Stimulated activated CD4-positive, alpha-beta T cell treated with anti-CD3 and anti-CD28 coated beads, TNF-alpha, amount 100 ng/mL, for 1 hour (primary cell): ENCODE data around the gene ZFHX3.

Source experiments
- DNase-seq, 3 donors: peaks; one replicate each; pipeline ENCODE4 v3.0.0-alpha.2; 2020; ENCODE audit warnings: low read depth in 3 of 3, low spot score in 1 of 3

Gene ZFHX3

DNA sequence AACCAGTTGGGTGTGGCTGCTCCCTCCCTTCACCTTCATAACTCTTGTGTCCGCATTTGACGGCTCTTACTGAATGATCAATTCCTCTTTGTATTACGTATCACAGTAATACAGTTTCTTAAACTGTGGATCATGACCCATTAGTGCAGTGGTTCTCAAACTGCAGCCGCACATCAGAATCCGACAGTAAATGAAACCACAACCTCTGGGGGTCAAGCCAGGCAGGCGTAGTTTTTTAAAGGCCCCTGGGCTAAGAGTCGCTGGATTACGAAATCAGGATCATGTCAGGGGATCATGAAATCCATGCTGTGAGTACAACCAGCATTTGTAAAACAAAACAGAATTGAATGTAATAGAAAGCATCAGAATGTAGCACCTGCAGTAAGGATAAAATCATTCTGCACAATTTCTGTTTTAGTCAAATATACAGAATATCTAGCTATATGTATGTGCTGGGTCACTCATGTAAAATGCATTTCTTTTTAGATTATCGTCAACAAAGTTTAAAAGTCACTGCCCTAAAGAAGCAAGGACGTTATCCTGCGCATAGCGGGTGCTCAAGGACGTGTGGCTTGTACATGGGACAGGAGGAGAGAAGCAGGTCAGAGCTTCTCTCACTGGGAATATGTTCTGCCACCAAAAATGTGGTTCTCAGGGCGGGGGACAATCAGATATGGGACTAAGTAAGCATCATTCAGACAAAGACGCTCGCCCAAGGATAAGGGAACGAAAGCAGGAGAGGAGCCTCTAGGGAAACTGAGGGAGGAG is 113.1 kb downstream of the ZFHX3 start:
- no peak for DNase-seq

DNA sequence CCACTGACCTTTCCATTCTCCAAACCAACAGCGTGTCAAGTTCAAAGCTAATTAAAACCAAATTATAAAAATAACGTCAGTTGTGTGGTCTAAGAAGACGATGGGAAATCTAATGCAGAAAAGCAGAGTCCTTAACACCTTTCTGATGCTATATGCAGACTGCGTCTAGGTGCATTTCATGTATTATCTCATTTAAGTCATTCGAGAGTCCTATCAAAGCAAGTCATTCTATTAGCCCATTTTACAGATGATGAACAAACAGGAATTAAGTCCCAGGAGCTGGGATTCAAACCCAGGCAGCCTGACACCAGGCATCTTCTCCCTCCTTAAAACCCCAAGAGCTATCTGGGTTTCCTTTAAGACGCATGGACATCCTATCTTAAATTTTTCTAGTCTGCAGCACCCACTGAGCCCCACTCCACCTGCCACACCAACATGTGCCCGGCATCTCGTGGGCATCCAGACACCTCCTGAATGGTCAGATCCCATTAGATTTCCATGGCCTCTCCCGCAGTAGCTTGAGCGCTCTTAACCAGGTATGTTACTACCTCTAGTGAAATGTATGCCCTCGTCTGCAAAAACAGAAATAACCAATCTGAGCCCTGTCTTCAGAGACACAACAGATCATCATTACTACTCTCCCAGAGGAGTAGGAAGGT is 115.1 kb downstream of the ZFHX3 start:
- DNase-seq: no peak

DNA sequence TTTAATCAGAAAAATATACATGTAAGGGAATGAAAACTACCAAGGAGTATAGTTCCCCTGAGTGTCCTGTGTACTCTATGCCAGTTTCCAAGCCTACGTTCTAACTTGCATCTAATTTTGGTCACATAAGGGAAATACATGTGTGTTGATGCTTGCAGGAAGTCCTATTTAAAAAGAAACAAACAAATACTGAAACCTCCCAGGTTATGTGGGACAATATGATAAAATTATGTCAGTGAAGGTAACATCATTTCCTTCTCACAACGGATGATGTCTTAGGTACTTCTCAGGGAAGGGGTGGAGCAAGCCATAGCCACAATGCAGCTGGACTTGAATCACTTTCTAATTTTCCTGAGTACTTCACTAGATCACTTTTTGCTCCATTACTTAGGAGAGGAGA is 115.9 kb downstream of the ZFHX3 start:
- no peak for DNase-seq

DNA sequence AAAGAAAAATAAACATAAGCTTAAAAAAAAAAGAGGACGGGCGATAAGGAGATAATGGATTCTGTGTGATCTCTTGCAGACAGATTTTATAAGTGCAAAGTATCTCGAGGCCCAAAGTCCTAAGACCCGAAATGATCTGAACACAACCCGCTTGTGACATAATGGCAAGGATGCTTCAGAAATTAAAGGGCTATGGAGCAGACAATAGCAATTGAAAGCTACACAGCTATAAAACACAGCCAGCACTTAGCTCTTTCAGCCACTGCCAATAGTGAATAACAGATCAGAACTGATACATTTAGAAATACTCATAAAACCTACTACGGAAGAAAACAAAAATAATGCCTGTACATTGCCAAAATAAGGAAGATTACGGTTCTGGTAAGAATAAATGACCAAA is 117.5 kb downstream of the ZFHX3 start:
- DNase-seq: no peak

DNA sequence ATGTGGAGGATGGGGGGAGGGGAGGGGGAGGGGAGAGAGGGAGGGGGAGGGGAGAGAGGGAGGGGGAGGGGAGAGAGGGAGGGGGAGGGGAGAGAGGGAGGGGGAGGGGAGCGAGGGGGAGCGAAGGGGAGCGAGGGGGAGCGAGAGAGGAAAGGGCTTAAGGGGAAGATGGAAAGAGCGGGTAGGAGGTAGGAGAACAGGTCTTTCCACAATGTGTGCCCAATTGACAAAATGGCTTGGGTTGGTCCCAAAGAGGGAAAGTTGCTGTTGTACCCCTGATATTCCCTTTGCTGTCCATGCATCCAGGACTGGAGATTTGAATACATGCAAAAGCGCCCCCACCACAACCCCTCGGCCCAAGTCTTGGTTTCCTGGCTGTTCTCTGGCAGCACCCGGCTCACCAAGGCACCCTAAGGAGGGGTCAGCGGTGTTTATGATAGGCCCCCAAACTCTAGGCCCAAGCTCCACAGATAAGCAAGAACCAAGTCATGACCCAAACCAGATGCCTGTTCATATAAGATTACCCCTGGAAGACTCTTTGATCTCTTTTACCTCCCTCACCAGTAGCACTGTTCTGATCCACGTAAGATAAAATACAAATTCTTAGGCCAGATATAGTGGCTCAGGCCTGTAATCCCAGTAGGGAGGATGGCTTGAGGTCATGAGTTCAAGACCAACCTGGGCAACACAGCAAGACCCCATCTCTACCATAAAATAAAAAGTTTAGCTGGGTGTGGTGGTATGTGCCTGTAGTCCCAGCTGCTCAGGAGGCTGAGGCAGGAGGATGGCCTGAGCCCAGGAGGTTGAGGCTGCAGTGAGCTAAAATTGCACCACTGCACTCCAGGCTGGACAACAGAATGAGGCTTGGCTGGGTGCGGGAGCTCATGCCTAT is 119.6 kb downstream of the ZFHX3 start:
- DNase-seq: no peak

DNA sequence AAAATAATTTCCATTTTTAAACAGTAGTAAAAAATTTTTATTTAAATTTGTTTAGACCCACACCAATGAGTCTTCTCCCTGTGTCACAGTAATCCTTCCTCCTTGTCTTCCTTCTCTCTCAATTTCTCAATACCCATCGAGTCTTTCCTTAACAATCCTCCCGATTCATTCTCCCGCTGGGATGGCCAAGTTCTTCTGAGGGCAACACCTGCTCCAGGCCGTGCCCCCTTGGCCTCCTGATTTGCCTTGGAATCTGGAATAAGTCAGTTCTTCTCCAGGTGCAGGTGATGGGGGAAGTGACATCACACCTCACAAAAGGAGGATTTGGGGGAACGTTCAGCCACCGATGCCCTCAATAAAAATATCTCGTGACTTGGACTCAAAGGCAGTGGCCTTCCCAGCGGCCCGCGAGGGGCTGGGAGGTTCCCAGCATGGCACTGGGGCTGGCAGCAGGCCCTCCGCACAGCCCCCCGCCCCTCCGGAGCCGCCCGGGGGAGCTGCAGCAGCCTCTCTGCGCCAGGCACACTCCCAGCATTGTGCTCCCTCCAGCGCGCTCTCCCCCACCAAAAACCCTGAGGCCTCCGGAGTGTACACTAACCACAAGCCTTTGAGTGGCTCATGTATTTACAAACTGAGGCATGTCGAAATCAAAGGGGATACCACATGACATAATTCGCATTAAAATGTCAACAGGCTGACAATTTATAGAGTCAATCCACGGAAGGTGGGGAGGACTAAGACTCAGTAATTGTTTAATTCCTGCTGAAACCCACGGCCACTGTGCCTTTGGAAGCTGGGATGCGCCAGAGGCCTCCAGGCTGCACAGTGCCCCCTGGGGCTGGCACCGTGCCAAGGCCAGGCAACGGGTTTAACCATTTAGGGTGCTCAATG is 120.5 kb downstream of the ZFHX3 start:
- no peak for DNase-seq

DNA sequence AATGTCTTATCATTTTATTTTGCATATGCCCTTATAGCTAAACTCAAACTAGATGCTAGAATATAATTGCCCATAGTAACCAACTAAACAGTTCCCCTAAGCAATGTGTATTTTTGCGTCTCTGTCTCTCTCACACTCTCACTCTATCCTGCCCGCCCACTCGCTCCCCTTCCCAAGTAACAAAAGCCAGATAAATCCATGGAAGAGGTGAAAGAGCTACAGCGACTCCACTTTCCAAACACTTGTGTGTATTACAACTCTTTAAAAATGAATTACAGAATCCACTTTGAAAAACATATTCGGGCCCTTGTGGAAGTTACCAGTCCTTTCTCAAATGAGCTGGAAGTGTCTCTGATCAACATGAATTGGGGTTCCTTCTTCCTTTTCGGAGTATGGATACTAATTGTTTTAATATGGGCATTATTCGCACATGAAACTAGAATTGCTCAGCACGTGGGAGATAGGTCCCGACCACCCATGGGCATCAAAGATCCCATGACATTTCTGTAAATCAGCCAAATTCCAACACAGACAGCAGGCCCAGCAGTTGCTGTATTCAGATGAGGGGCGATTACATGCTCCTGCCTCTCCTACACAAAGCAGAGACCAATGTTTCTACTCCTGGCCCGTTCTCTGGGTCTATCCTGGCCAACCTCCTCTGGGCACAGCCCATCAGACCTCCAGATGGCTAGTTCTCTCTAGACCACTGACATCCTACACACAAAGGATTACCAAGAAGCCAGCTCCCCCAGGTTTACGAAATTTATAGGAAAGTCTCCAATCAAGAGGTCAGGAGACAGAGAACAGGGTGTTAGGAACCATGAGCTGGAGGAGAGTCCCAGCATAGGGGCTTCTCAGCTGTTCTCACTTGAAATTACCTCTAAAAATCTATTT is 121.5 kb downstream of the ZFHX3 start:
- no peak for DNase-seq

DNA sequence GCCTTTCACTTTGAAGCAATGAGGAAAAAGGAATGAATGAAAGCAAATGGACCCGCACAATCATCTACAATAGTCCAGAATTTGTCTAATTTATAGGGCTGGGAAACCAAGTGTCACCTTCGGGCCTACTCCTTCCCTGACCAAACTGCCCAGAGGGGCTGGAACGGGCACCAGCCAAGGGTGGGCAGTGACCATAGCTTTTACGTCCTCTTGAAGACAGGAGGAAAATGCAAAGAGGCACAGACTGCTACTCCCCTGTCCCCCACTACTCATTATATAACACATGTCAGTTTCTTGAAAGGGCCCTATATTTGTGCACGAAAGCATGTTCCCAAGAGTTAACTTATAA is 122.3 kb downstream of the ZFHX3 start:
- no peak for DNase-seq

DNA sequence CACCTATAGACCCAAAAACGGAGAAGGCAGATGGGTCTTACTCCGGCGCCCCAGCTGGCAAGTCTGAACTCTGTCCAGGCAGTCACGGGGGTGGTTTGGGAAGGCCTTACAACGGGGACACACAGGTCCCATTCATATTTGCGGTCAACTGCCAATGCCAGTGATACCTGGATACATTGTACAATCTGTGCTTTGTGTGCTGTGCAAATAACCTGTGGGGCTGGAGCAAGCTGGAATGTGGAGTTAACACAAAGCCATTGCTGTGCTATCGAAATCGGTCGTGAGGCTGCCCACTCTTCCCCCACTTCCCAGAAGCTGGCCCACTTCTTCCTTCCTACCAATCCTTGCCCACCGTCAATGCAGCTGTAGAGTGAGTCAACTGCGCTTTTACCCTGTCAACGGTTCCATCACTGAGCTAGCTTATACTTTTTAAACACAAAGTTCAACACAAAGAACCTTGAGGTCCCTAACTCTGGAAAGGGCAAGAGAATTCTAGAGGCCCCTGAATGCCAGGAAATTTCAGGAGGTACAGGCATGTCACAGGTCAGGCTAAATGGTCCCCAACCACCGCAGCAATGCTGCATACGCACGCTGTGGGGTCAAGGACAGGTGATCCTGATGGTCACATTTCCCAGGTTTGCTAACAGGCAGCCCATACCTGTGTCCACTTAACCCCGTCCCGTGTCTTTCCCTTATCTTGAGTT is 122.8 kb downstream of the ZFHX3 start:
- no peak for DNase-seq

DNA sequence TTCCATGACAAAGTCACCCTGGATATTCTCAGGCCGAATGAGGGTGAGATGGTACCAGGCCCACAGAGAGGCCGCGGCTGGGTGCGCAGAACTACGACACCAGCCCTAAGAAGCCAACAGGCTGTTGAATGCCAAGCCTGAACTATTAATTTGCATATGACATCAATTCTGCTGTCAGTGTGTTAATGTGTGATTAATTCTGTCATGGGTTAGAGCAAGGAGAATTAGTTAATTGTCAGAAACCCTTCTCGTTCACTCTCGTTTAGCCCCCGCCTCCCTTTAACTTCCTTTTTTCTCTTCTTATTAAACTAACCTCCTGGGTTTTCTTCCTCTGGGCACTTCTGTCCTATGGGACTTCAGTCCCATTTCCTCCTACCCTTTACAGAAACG is 123.4 kb downstream of the ZFHX3 start:
- DNase-seq: no peak

DNA sequence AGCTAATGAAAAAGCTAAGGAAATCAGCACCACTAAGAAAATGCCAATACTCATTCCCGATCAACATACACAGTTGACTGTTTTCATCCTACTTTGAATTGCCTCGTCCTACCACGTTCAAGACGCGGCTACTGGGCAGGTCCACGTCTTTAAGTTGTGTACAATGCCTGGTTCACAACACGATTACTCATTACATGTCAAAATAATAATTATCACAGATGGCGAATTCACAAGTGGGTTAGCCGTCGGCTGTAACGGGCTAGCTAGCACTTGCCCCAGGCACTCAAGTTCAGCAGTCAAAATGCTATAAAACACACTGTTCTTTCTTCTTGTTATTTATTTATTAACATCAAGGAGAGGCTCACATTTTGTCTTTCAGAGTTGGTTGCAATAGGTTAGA is 124.2 kb downstream of the ZFHX3 start:
- DNase-seq: no peak

DNA sequence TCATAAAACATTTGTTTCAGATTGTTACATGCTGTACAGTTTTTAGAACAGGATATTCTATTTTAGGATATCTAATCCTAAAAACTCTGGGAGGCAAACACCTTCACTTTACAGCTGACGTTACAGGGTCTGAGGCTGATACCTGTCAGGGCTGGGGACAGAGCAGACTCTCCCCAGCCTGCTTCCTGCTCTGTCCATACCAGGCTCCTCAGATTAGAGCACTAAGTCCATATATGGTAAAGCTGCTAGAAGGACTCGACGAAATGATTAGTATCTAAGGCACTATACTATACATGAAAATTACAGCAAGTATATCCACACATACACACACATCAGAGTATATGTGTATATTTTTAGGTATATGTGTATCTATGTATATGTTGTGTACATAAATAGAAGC is 125.2 kb downstream of the ZFHX3 start:
- DNase-seq: no peak

DNA sequence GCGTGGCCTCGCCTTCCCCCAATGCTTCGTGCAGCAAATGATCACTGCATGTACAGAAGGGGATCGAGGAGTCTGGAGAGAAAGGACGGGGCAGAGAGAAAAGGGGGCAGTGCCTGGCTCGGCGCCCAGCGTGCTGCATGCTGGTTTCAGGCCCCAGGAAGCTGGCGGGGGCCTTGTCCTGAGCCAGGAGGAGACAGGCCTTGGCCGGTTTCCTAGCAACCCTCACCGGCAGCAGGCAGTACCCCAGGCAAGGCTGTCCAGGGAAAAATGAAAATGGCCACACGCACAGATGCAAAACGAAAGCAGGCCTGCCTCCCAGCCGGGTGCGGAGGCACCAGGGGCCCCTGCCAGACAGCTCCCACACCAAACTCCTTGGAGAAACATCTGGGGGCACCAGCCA is 126.3 kb downstream of the ZFHX3 start:
- DNase-seq: no peak

DNA sequence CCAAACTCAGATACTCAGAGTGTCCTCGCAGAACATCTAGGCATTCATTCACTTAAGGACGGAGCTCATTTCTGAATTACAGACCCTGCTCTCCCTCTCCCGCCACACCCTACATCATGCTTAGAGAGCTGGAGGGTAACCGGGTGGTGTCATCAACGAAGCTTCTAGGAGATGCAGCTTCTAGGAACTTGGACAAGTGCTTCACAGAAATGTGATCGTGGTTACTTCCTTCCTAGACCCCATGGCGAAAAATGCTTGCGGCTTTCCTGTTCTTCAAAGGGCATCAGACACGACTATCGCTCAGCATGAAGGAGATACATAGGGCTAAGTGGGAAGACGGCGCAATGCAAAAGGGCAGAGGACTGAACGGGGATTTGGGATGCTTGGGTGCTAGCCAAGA is 126.8 kb downstream of the ZFHX3 start:
- DNase-seq: no peak

DNA sequence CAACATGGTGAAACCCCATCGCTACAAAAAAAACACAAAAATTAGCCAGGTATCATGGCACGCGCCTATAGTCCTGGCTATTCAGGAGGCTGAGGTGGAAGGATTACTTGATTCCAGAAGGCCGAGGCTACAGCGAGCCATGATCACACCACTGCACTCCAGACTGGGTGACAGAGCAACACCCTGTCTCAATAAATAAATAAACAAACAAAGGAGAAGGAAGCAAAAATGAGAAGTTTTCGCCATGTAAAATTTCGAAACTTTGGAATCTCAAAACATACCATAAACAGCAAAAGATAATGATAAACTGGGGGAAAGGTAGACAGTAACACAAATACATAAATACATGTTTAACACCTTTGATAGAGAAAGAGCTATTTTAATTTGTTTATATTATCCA is 130.9 kb downstream of the ZFHX3 start:
- DNase-seq: no peak

DNA sequence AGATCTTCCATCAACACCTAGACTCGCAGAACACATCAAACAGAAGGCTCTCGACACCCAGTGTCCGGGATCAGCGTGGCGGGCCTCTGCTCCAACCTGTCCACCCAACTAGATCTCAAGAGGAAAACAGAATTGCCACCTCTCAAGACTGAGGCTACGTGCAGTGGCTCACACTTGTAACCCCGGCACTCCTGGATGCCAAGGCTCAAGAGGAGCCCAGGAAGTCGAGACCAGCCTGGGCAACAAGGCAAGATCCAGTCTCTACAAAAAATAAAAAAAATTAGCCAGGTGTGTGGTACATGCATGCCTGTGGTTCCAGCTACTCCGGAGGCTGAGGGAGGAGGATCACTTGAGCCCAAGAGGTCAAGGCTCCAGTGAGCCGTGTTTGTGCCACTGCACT is 132.6 kb downstream of the ZFHX3 start:
- no peak for DNase-seq

DNA sequence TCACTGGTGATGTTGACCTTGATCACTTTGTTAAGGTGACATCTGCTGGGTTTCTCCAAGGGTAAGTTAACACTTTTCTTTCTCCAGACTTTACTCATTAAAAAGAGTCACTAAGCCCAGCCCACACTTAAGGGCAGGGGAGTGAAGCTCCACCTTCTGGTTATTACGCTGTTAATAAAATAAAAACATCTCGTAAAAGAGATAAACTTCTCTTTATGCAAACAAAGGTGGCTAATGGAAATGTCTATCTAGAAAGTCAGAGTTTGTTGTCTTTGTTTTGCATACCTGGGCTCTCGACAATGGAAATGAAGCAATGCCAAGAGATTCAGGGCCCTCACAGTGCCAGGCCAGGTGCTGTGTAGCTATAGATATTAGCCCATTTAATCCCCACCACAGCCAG is 134.4 kb downstream of the ZFHX3 start:
- DNase-seq: no peak

DNA sequence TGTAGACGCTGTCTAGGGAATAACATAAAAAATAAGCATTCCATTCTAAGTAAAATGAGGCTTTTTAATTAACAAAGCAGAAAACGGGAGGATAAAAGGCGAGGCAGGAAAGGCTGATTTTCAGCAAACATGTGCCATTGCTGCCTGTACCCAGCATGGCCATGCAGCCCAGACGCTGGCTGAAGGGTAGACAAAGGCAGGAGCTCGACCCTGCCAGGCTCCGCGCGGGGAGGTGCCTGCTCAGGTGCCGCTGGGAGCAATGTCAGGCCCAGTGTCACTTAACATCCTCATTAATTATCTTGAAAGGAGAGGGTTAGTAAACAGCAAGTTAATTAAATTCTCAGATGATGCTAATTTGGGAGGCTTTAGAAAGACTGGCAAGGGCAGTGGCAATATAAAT is 136.0 kb downstream of the ZFHX3 start:
- no peak for DNase-seq

DNA sequence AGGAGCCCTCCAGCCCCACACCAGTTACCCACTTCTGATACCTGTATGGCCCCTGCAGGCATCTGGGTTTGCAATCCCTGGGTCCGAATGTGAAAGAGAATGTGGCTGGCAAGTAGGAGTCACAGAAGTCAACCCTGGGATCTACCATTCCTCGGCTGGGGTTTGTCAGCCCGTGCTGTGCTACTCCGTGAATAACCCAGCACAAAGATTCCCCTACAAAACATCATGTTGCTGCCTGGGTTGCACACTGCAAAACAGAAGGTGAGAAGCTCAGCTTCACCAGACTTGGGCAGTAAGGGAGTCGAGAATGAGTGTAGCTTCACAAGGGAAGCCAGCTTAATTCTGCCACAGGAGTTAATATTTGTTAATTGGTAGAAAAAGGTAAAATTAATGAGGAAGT is 137.1 kb downstream of the ZFHX3 start:
- no peak for DNase-seq

DNA sequence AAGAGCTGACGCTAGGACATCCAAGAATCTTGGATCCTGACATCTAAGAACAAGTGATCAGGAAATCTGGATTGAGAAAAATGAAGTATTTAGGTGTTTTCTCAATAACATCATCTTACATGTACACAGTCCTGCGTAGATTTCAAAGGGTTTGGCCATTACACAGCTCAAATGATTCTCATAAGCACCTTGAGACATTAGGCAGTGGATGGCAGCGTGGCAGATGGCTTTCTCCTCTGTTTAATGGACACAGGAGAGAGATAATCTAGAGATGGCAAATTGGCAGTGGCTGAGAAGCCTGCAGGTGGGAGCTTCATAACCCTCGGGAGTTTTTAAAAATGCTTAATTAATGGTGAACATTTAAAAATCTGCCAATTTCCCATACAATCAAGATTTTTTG is 137.5 kb downstream of the ZFHX3 start:
- no peak for DNase-seq
